NT2/D1 (cell line): ENCODE data around the gene UGT1A10.

ENCODE experiments used
- DNase-seq: peaks from one replicate; pipeline ENCODE4 v3.0.0-alpha.2; 2011; ENCODE audit warnings: low read depth, low spot score
- H3K27me3 ChIP-seq: 2 replicates; pipeline ENCODE4 v1.6.0; 2011; ENCODE audit warnings: mild to moderate bottlenecking; ENCODE audit not compliant: insufficient read length, insufficient read depth
- H3K36me3 ChIP-seq: 2 replicates; pipeline ENCODE4 v1.6.1; 2011; ENCODE audit warnings: mild to moderate bottlenecking, low read length, mixed read lengths; ENCODE audit not compliant: insufficient read depth, insufficient read length
- H3K4me1 ChIP-seq: 2 replicates; pipeline ENCODE4 v1.5.1; 2011; ENCODE audit not compliant: insufficient read depth, insufficient read length
- H3K4me3 ChIP-seq: 2 replicates; pipeline ENCODE4 v1.5.1; 2011; ENCODE audit warnings: low read depth; ENCODE audit not compliant: insufficient read length
- H3K9ac ChIP-seq: 2 replicates; pipeline ENCODE4 v1.6.0; 2011; ENCODE audit warnings: low read depth; ENCODE audit not compliant: insufficient read length
- H3K9me3 ChIP-seq: 2 replicates; pipeline ENCODE4 v1.5.1; 2011; ENCODE audit warnings: mild to moderate bottlenecking, low read length; ENCODE audit not compliant: insufficient read depth
- SUZ12 ChIP-seq: IDR thresholded peaks from 2 replicates; pipeline ENCODE4 v1.6.1; 2011; ENCODE audit not compliant: insufficient read length, insufficient read depth; ENCODE audit errors: extremely low read depth
- YY1 ChIP-seq: IDR thresholded peaks from 2 replicates; pipeline ENCODE4 v1.6.1; 2011; ENCODE audit not compliant: insufficient read length, insufficient read depth
- ZNF274 ChIP-seq: IDR thresholded peaks from 2 replicates; pipeline ENCODE4 v1.6.1; 2011; ENCODE audit warnings: mild to moderate bottlenecking, low read depth, low read length

UGT1A10 gene

GRCh38 chr2:233803292-233803911 is 167.2 kb downstream of the UGT1A10 start:
- H3K9me3 ChIP-seq: no peaks in the 10 kb centered on the region; the same call in 1 of the 2 replicates
- H3K36me3 ChIP-seq: no peaks in the 10 kb centered on the region
- peaks cover 3% of the 10 kb centered on the region for H3K4me1 ChIP-seq
- H3K4me3 ChIP-seq: no peak overlapping the region
- no peak for DNase-seq
- H3K27me3 ChIP-seq: peaks cover 4% of the 10 kb centered on the region
- H3K9ac ChIP-seq: no peak overlapping the region
- no peak for TF ChIP-seq ZNF274
- TF ChIP-seq SUZ12: no peak
- TF ChIP-seq YY1: no peak

GRCh38 chr2:233803994-233804393 is 167.7 kb downstream of the UGT1A10 start:
- Histone ChIP-seq H3K27me3 (peaks cover 4% of the 10 kb centered on the region), H3K4me3 (no peak overlapping the region), H3K9ac (no peak overlapping the region), H3K9me3 (no peaks in the 10 kb centered on the region; the same call in 1 of the 2 replicates), H3K4me1 (peaks cover 3% of the 10 kb centered on the region), H3K36me3 (no peaks in the 10 kb centered on the region)
- TF ChIP-seq SUZ12 (no peak), YY1 (no peak), ZNF274 (no peak)
- DNase-seq: no peak

GRCh38 chr2:233807215-233807865 is 171.1 kb downstream of the UGT1A10 start:
- Histone ChIP-seq H3K27me3 (peaks cover 4% of the 10 kb centered on the region), H3K9me3 (no peaks in the 10 kb centered on the region; the same call in 1 of the 2 replicates), H3K36me3 (no peaks in the 10 kb centered on the region), H3K4me1 (no peaks in the 10 kb centered on the region), H3K9ac (no peak overlapping the region), H3K4me3 (no peak overlapping the region)
- no peak for TF ChIP-seq YY1
- no peak for TF ChIP-seq ZNF274
- no peak for TF ChIP-seq SUZ12
- no peak for DNase-seq

GRCh38 chr2:233807966-233808935 is 172.0 kb downstream of the UGT1A10 start:
- no peak overlapping the region for H3K9ac ChIP-seq
- H3K36me3 ChIP-seq: no peaks in the 10 kb centered on the region
- peaks cover 4% of the 10 kb centered on the region for H3K27me3 ChIP-seq
- H3K4me1 ChIP-seq: no peaks in the 10 kb centered on the region
- no peak for DNase-seq
- TF ChIP-seq YY1: no peak
- no peak for TF ChIP-seq SUZ12
- no peak for TF ChIP-seq ZNF274
- H3K4me3 ChIP-seq: no peak overlapping the region
- H3K9me3 ChIP-seq: no peaks in the 10 kb centered on the region; the same call in 1 of the 2 replicates

GRCh38 chr2:233810385-233810784 is 174.1 kb downstream of the UGT1A10 start:
- DNase-seq: no peak
- H3K9ac ChIP-seq: no peak overlapping the region
- no peaks in the 10 kb centered on the region for H3K27me3 ChIP-seq
- no peaks in the 10 kb centered on the region for H3K36me3 ChIP-seq
- TF ChIP-seq ZNF274: no peak
- TF ChIP-seq YY1: no peak
- no peak for TF ChIP-seq SUZ12
- no peaks in the 10 kb centered on the region for H3K4me1 ChIP-seq
- no peak overlapping the region for H3K4me3 ChIP-seq
- H3K9me3 ChIP-seq: no peaks in the 10 kb centered on the region; the same call in 1 of the 2 replicates

GRCh38 chr2:233811087-233811486 is 174.8 kb downstream of the UGT1A10 start:
- Histone ChIP-seq H3K9me3 (no peaks in the 10 kb centered on the region; the same call in 1 of the 2 replicates), H3K4me3 (no peak overlapping the region), H3K27me3 (no peaks in the 10 kb centered on the region), H3K9ac (no peak overlapping the region), H3K4me1 (no peaks in the 10 kb centered on the region), H3K36me3 (no peaks in the 10 kb centered on the region)
- no peak for TF ChIP-seq YY1
- no peak for TF ChIP-seq SUZ12
- no peak for TF ChIP-seq ZNF274
- DNase-seq: no peak

- Histone ChIP-seq H3K27me3 (no peaks in the 10 kb centered on the region), H3K36me3 (no peaks in the 10 kb centered on the region), H3K9ac (no peak overlapping the region), H3K4me3 (no peak overlapping the region), H3K9me3 (no peaks in the 10 kb centered on the region), H3K4me1 (no peaks in the 10 kb centered on the region)
- TF ChIP-seq SUZ12: no peak
- TF ChIP-seq YY1: no peak
- no peak for TF ChIP-seq ZNF274
- no peak for DNase-seq
These were observed 175.5 kb downstream of the UGT1A10 start for GRCh38 chr2:233811732-233812131.
